ENCODE measurements around the gene SRR.
"Not testable (repeated sequence)": the region's sequence is repeated elsewhere in the genome, so short reads cannot be mapped to it uniquely, and the experiment has no call there.

The SRR gene, protein sequence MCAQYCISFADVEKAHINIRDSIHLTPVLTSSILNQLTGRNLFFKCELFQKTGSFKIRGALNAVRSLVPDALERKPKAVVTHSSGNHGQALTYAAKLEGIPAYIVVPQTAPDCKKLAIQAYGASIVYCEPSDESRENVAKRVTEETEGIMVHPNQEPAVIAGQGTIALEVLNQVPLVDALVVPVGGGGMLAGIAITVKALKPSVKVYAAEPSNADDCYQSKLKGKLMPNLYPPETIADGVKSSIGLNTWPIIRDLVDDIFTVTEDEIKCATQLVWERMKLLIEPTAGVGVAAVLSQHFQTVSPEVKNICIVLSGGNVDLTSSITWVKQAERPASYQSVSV

DNA sequence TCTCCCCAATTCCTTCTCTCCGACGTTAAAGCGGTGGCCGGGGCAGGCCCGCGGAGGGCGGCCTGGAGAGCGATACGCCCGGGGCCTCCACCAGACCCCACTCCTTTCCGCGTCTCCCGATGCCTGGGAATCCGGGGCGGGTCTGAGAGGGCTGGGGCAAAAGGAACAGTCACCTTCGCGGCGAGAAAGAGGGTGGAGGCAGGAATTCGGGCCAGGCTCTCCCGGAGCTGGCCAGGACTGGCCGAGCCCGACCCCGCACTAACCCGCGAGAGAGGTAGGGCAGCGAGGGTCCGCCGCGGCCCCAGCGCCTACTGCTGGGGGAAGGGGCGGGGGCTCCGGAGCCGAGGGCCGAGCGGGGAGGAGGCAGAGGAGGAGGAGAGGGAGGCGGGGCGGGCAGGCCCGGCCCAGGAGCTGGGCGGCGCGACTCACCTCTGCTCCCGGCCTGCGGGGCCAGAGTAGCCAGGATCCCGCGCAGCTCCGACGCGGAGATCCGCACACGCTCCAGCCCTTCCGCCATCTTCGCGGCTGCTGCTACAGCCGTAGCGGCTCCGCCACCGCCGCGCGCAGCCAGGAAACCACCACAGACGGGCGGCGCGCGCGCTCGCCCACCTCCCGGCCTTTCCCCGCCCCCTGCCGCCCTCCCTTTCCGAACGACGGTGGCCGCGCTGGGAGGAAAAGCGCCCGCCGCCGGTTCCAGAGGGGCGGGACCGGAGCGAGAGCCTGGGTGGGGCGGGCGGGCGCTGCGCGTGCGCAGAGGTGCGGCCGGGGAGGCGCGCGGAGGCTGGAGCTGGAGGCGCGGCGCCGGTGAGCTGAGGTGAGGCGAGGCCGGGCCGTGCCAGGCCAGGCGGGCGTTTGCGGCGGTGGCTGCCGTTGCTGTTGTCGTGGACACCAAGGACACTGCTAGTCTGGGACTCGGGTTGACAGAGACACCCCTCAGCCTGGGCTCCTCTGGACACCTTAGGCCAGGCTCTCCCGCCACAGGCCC is at the start of gene SRR, which contains the start of gene SMG6:
SRR (plus strand) TSS at position 747 of the 985 bp plus-strand sequence. CDS start 11,611 bp downstream, outside the sequence.
SMG6 (minus strand) TSS at position 582 of the 985 bp plus-strand sequence; CDS start at position 517, 65 bp downstream.
- DNase-seq: peak; percentile 61 to 78

DNA sequence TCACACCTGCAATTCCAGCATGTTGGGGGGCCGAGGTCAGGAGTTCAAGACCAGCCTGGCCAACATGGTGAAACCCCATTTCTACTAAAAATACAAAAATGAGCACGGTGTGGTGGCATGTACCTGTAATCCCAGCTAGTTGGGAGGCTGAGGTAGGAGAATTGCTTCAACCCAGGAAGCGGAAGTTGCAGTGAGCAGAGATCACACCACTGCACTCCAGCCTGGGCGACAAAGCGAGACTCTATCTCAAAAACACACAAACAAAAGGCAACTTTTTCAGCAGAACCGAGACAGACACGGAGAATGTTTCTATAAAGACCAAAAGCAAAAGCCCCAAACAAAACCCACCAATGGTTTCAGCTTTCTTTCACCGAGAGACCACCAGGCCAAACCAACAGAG is 44.9 kb upstream of the SRR start:
- not testable (repeated sequence) for DNase-seq

DNA sequence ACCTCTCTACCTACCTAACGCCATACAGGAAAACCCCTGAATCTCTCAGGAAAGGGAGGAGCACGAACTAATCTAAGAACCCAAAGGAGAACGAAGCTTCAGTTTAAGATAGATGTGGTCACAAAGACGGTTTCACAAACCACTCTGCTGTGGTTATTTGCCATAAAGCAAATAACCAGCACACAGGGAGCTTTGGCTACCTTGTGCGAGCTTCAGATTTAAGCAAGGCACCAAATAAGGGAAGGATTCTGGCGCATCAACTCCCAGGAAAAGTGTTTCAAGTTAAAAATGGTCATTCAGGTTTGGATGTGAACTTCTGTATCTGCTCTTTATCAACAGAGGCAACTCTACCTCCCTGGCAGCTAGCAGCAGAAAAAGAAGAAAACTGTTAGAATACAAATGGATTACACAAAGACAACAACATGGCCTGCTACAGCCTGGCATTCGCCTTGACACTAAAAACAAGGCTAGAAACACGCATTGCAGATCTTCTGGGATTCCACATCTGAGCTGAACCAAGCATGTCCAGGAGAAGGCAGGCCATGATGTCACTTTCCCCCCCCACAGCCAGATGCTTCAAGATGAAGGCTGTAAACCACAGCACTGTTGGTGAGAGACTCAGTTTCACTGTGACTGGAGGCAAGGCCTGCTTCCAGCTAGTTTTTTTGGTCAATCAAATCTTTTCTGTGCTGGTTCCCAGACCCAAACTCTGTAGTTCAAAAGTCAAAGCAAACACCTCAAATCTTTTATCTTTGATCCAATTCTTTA is 43.8 kb upstream of the SRR start:
- no peak for DNase-seq

DNA sequence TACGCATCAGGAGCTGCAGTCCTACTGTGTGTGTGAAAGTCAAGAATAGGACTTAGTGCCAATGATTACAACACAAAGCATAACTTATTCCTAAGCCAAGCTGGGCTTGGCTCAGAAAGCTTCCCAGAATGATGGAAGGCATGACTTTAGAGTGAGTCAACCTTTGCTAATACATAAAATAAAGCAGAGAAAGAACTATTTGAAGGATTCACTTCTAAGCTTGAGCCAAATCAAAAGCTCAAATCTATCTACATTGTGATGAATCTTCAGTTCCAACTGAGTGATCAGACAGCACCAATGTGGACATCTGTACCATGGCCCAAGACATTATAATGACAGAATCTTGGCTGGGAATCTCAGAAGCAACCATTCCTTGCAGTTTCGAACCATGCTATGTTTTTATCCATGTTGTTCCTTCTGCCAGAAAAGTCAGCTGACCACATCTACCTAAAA is 41.6 kb upstream of the SRR start:
- DNase-seq: no peak

DNA sequence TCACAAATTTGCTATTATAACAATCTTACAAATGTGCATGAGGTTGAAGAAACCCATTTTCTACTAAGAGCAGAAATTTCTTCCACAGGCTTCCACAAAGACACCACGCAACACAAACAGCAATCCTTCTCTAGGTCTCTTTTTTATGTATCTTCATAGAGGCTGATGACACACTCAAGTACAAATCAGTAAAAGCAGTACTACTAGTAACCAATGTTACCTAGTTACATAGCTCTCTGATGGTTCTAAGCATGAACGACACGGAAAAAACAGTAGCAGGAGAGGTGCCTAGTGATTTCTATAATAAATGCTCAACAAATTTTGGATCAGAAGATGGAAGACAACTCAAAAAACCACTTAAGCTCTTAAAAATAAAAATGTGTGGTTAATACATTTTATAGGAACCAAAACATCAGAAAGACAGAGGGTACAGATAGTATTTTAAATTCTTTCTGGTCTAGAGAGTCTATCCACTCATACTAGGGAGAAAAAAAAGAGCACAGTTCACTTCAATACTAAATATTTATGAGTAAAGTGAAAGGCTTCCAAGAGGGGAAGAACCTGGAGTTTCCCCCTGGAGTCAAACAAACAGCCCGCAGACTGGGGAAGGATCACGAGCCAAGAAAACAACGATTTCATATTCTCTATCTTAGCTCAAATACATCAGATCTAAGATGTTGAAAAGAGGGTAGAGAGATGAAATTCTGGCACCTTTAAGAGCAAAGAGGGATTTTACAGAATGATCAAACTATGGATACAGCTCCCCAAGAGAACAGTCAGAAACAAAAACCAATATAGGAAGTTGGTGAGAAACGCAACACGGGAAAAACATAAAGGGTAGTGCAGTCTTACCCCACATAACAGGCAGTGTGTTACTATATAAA is 40.3 kb upstream of the SRR start:
- no peak for DNase-seq

DNA sequence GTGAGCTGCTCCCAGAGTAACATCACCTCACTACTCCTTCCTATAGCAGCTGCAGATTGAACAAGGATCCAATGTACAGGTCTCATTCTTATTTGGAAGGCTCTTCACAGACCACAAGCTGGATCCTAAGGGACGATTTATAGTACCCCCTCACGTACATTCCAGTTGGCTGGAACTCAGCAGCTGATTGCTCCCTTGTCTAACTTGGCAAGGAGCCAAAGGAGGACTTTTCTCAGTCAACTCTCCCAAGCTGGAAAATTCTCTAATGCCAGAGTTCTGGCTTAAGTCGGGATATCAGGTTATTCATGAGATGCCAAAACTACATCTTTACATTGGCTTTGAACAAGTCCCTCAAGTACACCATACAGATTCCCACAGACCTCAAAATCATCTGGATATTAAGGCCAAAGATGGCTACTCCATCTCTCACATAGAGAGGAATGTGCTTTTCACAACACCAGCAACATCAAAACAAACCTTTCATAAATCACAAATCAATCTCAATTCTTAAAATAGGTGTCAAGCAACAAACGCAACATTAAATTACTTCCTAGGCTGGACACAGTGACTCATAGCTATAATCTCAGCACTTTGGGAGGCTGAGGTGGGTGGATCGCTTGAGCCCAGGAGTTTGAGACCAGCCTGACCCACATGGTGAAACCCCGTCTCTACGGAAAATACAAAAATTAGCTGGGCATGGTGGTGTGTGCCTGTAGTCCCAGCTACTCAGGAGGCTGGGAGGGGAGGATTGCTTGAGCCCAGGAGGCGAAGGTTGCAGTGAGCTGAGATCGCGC is 39.5 kb upstream of the SRR start:
- DNase-seq: no peak

DNA sequence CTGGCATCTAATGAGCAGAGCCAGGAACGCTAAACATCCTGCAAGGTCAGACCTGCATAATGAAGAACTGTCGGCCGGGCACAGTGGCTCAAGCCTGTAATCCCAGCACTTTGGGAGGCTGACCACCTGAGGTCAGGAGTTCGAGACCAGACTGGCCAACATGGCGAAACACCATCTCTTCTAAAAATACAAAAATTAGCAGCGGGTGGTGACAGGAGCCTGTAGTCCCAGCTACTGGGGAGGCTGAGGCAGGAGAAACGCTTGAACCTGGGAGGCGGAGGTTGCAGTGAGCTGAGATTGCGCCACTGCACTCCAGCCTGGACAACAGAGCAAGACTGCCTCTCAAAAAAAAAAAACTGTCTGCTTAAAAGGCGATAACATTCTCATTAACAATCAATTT is 38.6 kb upstream of the SRR start:
- not testable (repeated sequence) for DNase-seq

DNA sequence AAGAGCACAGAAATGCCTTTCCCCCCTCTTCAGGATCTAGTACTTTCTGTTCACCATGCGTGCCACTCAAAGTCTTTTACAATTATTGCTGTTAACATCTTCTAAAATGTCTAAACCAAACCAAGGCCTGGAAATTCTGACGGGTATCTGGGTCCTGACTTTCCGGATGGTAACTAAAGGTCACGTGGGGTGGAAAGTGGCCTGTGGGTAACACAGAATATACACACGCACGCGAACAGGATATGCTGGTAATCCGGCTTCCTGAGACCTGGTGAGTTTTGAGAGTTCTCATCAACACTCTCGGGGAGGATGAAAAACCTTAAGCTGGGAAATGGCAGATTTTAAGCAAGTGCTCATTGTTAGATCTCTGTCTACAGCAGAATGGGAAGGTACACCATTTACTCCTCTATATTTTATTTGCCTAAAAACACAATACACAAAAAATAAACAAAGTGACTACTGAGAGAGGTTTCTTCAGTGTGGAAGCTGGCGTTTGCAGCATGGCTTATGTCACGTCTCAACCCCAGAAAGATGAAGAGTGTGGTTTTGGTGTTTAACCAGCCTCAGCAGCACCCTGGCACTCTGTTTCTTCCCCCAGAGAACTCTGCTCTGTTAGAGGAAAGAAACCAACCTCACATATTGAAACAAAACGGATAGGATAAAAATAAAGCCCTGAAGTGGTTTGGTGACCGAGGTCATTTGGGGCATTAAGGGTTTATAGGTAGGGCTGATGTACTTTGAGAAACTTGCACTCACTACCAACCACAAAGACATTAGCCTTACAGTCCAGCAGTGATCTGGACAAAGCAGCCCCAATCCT is 37.5 kb upstream of the SRR start:
- no peak for DNase-seq

DNA sequence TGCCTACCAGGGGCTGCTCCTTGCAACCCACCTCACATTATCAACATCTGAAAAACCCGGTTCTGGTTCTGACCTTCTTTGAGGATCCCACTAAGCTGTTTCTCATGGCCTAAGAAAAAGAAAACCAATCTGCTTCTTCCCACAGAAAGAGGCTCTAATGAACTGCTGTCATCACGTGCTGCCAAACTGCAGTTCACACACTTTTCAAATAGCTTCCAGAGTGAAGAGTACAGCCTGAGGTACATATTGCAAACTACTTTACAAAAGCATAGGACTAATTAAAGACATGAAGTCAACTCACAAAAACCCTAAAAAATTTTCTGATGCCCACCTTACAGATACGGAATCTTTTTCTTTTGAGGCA is 36.9 kb upstream of the SRR start:
- DNase-seq: no peak

DNA sequence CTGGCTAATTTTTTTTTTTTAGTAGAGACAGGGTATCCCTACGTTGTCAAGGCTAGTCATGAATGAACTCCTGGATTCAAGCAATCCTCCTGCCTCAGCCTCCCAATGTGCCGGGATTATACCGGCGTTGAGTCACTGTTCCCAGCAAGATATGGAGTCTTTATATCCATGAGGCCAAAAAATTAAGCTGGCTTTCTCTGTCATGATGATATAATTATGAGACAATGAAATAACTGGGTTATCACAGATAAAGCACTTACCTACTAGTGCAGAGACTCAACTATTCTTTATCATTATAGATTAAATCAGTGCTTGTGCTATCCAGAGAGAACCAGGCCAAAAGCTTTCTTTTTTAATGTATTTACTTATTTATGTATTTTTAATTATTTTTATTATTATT is 36.4 kb upstream of the SRR start:
- DNase-seq: no peak

DNA sequence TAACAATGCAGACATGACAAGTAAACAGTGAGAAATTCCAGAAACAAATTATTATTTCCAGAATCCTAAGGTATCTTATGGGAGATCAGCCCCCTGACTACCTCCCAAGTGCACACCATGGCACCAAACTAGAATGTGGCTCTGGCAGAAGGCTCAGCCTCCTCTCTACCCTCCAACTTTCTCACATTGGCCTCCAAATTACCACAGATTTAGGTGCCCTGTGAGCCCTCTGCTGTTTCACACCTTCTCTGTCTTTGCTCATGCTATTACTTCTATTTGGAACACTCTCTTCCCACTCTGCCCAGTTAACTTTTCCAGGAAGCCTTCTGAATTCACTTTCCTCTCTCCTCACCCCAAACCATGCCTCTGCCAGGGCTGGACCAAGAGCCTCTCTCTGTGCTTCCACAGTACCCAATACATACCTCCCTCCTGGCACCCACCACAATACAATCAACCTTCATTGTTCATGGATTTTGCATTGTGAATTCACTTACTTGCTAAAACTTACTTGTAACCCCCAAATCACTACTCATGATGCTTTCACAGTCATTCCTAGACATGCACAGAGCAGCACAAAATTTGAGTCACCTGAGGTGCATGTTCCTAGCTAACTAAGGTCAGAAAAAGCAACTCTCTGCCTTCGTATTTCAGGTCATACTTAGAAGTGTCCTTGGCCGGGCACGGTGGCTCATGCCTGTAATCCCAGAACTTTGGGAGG is 31.6 kb upstream of the SRR start:
- no peak for DNase-seq

DNA sequence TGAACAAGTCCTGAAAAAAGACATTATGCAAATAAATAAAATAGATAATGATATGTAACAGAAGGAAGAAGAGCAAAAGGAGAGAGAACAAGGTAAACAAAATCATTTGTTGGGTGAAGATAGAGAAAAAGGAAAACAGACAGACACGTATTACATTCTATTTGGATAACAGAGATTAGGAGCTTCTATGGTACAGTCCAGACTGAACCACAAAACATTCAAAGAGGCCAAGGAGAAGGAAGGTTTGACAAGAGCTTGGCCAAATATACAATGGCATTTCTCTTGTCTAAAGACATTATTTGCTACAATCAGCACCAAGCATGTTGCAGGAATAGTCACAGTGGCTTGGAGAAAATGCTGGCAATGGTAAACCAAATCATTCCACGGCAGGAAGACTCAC is 29.3 kb upstream of the SRR start:
- DNase-seq: no peak

DNA sequence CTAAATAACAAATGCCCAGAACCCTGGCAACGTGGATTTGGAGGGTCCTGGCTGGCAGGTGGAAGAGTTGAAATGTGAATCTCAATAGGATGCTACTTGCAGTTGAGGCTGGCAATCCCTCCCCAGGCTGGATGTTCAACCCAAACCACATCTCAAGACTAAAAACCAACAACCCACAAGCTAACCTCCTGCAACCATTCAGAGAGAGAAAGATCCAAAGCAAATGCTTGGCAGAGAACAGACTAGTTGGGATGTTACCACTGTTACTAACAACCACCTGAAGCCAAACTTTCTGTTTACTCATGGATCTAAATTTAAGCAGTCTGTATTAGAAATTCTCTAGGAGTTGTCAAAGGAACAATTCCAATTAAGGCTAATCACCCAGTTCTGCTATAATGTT is 28.0 kb upstream of the SRR start:
- no peak for DNase-seq

DNA sequence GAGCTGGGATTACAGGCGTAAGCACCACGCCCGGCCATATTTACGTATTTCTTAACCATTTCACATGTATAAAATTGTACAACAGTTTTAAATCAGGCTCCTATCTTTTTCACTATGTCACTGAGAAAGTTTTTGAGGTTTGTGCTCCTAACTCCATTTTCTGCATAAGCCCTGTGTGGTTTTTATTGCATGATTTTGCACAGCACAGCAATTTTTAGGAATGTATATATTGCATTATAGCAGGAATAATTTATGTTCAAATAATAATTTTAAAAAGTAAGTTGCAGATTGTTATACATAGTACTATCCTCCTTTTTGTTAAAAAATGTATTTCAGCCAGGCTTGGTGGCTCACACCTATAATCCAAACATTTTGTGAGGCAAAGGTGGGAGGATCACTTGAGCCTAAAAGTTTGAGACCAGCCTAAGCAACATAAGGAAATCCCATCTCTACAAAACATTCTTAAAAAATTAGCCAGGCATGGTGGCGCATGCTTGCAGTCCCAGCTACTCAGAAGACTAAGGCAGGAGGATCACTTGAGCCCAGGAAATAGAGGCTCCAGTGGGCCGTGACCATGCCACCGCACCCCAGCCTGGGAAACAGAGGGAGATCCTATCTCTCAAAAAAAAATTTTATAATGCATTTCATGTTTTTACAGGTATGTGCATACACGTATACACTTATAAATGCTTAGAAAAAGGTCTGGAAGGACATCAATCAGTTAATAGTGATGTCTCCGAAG is 26.1 kb upstream of the SRR start:
- DNase-seq: no peak

DNA sequence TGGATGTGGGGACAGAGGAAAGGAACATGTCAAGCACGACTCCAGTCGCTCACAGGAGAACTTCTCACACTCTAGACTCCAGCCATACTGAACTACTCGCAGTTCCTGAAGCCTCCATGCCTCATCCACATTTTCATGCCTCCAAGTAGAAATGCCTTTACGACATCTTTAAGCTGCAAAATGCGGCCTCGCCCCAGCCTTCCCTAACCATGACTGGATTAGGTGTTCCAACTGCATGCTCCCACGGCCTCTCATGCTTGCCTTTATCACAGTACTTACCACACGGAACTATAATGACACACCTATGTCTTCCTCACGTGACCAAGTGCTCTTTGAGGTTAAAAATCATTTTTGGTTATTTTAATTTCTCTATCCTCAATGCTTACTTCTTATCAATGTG is 24.0 kb upstream of the SRR start:
- DNase-seq: no peak

DNA sequence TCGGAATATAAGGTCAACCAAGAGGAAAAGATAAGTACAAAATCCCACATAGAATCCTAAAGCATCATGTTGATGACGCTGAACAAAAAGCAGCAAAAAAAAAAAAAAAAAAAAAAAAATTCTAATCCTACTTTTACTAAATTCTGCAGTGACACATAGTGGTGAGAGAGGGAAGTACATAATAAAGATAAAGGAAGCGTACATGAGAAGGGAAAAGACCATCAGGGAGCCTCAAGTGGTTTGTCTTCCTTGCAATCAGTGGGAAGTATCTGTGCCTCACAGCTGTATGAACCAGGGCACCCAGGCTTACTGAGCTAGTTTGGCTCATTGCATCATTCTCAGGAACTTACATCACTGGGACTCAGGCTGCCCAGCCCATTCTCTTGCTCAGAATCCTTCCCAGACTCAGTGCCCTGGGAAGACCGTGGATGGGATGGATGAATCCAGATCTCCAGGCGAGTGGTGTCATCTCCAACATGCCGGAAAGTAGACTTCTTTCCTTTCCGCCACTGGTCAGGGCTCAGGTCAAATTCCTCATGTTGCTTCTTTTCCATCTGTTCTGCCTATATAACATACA is 21.4 kb upstream of the SRR start:
- peak in 1 of 2 experiments; percentile 55 for DNase-seq

DNA sequence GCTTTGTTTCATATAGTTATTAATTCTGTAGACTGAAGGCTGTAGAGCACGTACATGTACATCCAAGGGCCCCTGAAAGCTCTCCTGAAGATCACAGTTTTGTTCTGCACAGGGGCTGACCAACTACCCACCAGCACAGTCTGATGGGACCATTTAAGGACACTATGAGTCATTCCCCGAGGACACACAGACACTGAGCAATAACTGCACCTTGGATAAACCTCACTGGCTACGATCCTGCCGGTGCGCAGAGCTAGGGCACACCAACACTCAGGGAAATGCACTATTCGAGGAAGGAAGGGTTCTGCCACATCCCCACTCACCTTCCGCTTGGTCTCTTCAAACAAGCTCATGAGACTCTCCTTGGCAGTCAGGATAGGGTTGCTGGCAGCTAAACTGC is 20.4 kb upstream of the SRR start:
- DNase-seq: no peak

DNA sequence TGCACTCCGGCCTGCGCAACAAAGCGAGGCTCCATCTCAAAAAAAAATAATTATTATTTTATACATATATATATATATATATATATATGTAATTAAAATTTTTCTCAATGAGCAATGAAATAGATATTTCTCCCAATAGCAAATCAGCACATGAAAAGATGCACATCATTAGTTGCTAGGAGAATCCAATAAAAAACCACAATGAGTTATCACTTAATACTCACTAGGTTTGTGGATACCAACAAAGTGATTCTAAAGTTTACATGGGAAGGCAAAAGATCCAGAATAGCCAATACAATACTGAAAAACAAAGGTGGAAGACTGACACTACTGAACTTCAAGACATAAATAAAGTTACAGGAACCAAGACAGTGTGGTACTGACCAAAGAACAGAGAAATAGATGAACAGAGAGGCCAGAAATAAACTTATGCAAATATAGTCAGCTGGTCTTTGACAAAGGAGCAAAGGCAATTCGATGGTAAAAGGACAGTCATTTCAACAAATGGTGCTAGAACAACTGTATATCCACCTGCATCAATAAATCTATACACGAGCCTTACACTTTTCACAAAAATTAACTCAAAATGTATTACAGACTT is 13.8 kb upstream of the SRR start:
- DNase-seq: no peak
